Kidney (tissue), 14 donors: ENCODE measurements around the gene ADA. TPM values are rescaled to one million over a fixed set of nuclear protein-coding genes. Genes with fewer than 3 reads are reported as not detected.
A peak's percentile ranks its signal among the peaks of the same experiment; 100 is the strongest.

Source experiments
- DNase-seq, 5 donors: peaks; one replicate each; pipeline ENCODE4 v3.0.0-alpha.2; 2013 to 2020
- FAIRE-seq: peaks from 2 replicates; lab custom pipeline; 2012; peaks lifted over from hg19 to GRCh38; lab: Jason Lieb, UNC
- H3K27ac ChIP-seq, 2 donors: one replicate each; pipeline ENCODE4 v1.7.0; 2013; ENCODE audit warnings: low read depth in 2 of 2, low read length in 2 of 2, inconsistent platforms in 1 of 2
- H3K27me3 ChIP-seq: one replicate; pipeline ENCODE4 v1.7.1; 2013; ENCODE audit warnings: low read length, inconsistent platforms; ENCODE audit not compliant: control insufficient read depth, insufficient read depth
- H3K36me3 ChIP-seq, 3 donors: one replicate each; pipeline versions ENCODE4 v1.7.0 to v1.7.1; 2013; ENCODE audit warnings: low read length in 3 of 3, control low read depth in 1 of 3, inconsistent platforms in 1 of 3; ENCODE audit not compliant: insufficient read depth in 3 of 3, control insufficient read depth in 2 of 3
- H3K4me1 ChIP-seq, 3 donors: one replicate each; pipeline versions ENCODE4 v1.7.0 to v1.7.1; 2013; ENCODE audit warnings: low read length in 3 of 3, inconsistent platforms in 1 of 3, low read depth in 1 of 3; ENCODE audit not compliant: control insufficient read depth in 2 of 3, insufficient read depth in 2 of 3
- H3K4me3 ChIP-seq, 3 donors: one replicate each; pipeline versions ENCODE4 v1.7.0 to v1.8.1; 2013; ENCODE audit warnings: low read length in 3 of 3, control low read depth in 1 of 3, inconsistent platforms in 1 of 3
- H3K9ac ChIP-seq, 3 donors: one replicate each; pipeline versions ENCODE4 v1.7.0 to v1.7.1; 2013; ENCODE audit warnings: low read length in 3 of 3, control low read depth in 1 of 3, inconsistent platforms in 1 of 3
- H3K9me3 ChIP-seq, 3 donors: one replicate each; pipeline versions ENCODE4 v1.7.0 to v1.7.1; 2013; ENCODE audit warnings: low read length in 3 of 3, control low read depth in 1 of 3, inconsistent platforms in 1 of 3; ENCODE audit not compliant: control insufficient read depth in 2 of 3, insufficient read depth in 1 of 3
- intact Hi-C: fragments of 100-400 bp; cut with DNase I; formaldehyde crosslinking; loops from one replicate; pipeline ENCODE4 v1.11.1; 2022
- polyA plus RNA-seq: library from polyadenylated mRNA; stranded (reverse); fragments of 350-450 nt; fragmentation: Illumina TruSeq; extraction: RNeasy Lipid Tissue Mini Kit (QIAGEN cat#74804); gene quantifications from one replicate; pipeline ENCODE4 v1.2.3, GENCODE V29; 2014; ENCODE audit warnings: low read depth, low replicate concordance; ENCODE audit not compliant: insufficient read depth
- total RNA-seq: library from RNA; stranded (reverse); fragmentation: NEBNext Ultra II Directional; extraction: Animal tissue kit (Norgen Biotek cat#: 25700); gene quantifications from one replicate; pipeline ENCODE4 v1.2.1, GENCODE V29; 2021
- TF ChIP-seq, protein P1 (sequence below): IDR thresholded peaks from 3 replicates; pipeline ENCODE4 v1.5.1; 2012; ENCODE audit warnings: mild to moderate bottlenecking, moderate library complexity, borderline replicate concordance; ENCODE audit not compliant: insufficient read depth; ENCODE audit errors: extremely low read depth
- donor health status: control.
- donor health status: control.
- donor health status: control.
- donor health status: control.
- donor health status: control.
- donor health status: DM: yes; HTN: yes; CAD: no.
- donor health status: Normal renal cell carcinoma (clear cell type).

Gene ADA
- total and polyA plus RNA-seq, 2 donors from 2014 or later: 3.1 to 6.5 TPM

GRCh38 chr20:44597516-44597915 lies 54.0 kb downstream of the ADA start:
- Histone ChIP-seq H3K27me3 (no peaks in the 10 kb centered on the region), H3K9me3 (no peaks in the 10 kb centered on the region), H3K27ac (peak overlapping the region in 1 of 2 donors; percentile 29), H3K36me3 (peaks cover 0 to 4% (median 2%) of the 10 kb centered on the region in 3 donors), H3K4me3 (no peak overlapping the region), H3K4me1 (peaks cover 0 to 38% (median 13%) of the 10 kb centered on the region in 3 donors), H3K9ac (no peak overlapping the region)
- DNase-seq (no peak), FAIRE-seq (no peak)
- intact Hi-C loops: no loop called here
- TF ChIP-seq, protein P1, sequence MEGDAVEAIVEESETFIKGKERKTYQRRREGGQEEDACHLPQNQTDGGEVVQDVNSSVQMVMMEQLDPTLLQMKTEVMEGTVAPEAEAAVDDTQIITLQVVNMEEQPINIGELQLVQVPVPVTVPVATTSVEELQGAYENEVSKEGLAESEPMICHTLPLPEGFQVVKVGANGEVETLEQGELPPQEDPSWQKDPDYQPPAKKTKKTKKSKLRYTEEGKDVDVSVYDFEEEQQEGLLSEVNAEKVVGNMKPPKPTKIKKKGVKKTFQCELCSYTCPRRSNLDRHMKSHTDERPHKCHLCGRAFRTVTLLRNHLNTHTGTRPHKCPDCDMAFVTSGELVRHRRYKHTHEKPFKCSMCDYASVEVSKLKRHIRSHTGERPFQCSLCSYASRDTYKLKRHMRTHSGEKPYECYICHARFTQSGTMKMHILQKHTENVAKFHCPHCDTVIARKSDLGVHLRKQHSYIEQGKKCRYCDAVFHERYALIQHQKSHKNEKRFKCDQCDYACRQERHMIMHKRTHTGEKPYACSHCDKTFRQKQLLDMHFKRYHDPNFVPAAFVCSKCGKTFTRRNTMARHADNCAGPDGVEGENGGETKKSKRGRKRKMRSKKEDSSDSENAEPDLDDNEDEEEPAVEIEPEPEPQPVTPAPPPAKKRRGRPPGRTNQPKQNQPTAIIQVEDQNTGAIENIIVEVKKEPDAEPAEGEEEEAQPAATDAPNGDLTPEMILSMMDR: no peak

GRCh38 chr20:44596876-44597275 lies 54.6 kb downstream of the ADA start:
- TF ChIP-seq, protein P1: no peak
- Histone ChIP-seq H3K9me3 (no peaks in the 10 kb centered on the region), H3K36me3 (peaks cover 0 to 7% (median 4%) of the 10 kb centered on the region in 3 donors), H3K27me3 (no peaks in the 10 kb centered on the region), H3K9ac (no peak overlapping the region), H3K27ac (no peak overlapping the region), H3K4me3 (no peak overlapping the region), H3K4me1 (peaks cover 0 to 34% (median 9%) of the 10 kb centered on the region in 3 donors)
- no peak for FAIRE-seq
- intact Hi-C loops: no loop called here
- DNase-seq: no peak

- H3K9me3 ChIP-seq: no peaks in the 10 kb centered on the region
- H3K4me3 ChIP-seq: no peak overlapping the region
- FAIRE-seq: no peak
- H3K9ac ChIP-seq: no peak overlapping the region
- intact Hi-C loops: no loop called here
- H3K27ac ChIP-seq: no peak overlapping the region
- no peak for DNase-seq
- no peaks in the 10 kb centered on the region for H3K27me3 ChIP-seq
- H3K36me3 ChIP-seq: peaks cover 0 to 7% (median 6%) of the 10 kb centered on the region in 3 donors
- TF ChIP-seq, protein P1: no peak
- H3K4me1 ChIP-seq: peaks cover 0 to 29% (median 7%) of the 10 kb centered on the region in 3 donors
These were observed 55.5 kb downstream of the ADA start for GRCh38 chr20:44596010-44596409.

GRCh38 chr20:44594730-44595129 lies 56.8 kb downstream of the ADA start:
- TF ChIP-seq, protein P1: no peak
- H3K9ac ChIP-seq: no peak overlapping the region
- no peak overlapping the region for H3K27ac ChIP-seq
- H3K4me1 ChIP-seq: peaks cover 0 to 17% (median under 1%) of the 10 kb centered on the region in 3 donors
- H3K9me3 ChIP-seq: no peaks in the 10 kb centered on the region
- no peak overlapping the region for H3K4me3 ChIP-seq
- intact Hi-C loops: no loop called here
- DNase-seq (no peak), FAIRE-seq (no peak)
- H3K36me3 ChIP-seq: peaks cover 0 to 13% (median 12%) of the 10 kb centered on the region in 3 donors
- H3K27me3 ChIP-seq: no peaks in the 10 kb centered on the region
